K562 (cell line): ENCODE results near the gene HSPA4L. TPM values are rescaled to one million over a fixed set of nuclear protein-coding genes. Genes with fewer than 3 reads are reported as not detected.

Experiments used
- ATAC-seq: fragments of 200-7000 bp; cut with Tn5 transposase; 3 replicates; pipeline ENCODE4 v1.9.1; 2020; ENCODE audit warnings: moderate library complexity
- BruUV-seq: library from RNA; stranded (reverse); fragments of 400-500 nt; replicated peaks from 2 replicates; lab custom pipeline; 2021; lab: Mats Ljungman, UMichigan
- CTCF ChIA-PET: fragments of 300-600 bp; formaldehyde crosslinking; extraction: SDS; loops from one replicate; lab custom pipeline; 2021; ENCODE audit warnings: low intra/inter-chr PET ratio; lab: Yijun Ruan, JAX
- POLR2A ChIA-PET: fragments of 300-600, 350-650 bp; sonication (Branson Sonifier 250); formaldehyde crosslinking; extraction: SDS; loops from one replicate; lab custom pipeline; 2021; ENCODE audit warnings: antibody characterized with exemption, inconsistent platforms; lab: Yijun Ruan, JAX
- DNase-seq, 4 experiments: peaks; one replicate each; pipeline versions ENCODE4 v3.0.0 to v3.0.0-alpha.2; 2011 to 2018; ENCODE audit warnings: low spot score in 3 of 4, mixed read lengths in 3 of 4; ENCODE audit errors: extremely low read depth in 1 of 4
- FAIRE-seq: peaks from 2 replicates; lab custom pipeline; 2011; peaks lifted over from hg19 to GRCh38; lab: Jason Lieb, UNC
- H2AFZ ChIP-seq: 2 replicates; pipeline ENCODE4 v1.6.0; 2011; ENCODE audit warnings: low read depth, low read length, control low read depth, inconsistent platforms
- H3K27ac ChIP-seq: fragments of 200-600 bp; 3 replicates; pipeline ENCODE4 v1.8.0; 2011; ENCODE audit warnings: low read depth, mild to moderate bottlenecking, control low read depth, inconsistent platforms, low read length, moderate library complexity, mixed read lengths; ENCODE audit errors: extremely low read depth
- H3K27me3 ChIP-seq, 2 experiments: fragments of 300-600 bp in 1 of 2; 2 replicates in 1 of 2; 3 replicates in 1 of 2; pipeline versions ENCODE4 v1.6.0 to v1.8.0; 2011; ENCODE audit warnings: inconsistent platforms in 2 of 2, low read length in 2 of 2, mild to moderate bottlenecking in 1 of 2, mixed read lengths in 1 of 2, moderate library complexity in 1 of 2; ENCODE audit not compliant: control insufficient read depth in 2 of 2, insufficient read depth in 2 of 2
- H3K36me3 ChIP-seq: fragments of 300-600 bp; 3 replicates; pipeline ENCODE4 v1.8.0; 2011; ENCODE audit warnings: mild to moderate bottlenecking, low read length, inconsistent platforms; ENCODE audit not compliant: control insufficient read depth, insufficient read depth
- H3K4me1 ChIP-seq, 2 experiments: fragments of 200-600 bp in 1 of 2; replicated peaks in 1 of 2; 2 replicates in 1 of 2; 3 replicates in 1 of 2; pipeline versions ENCODE4 v1.5.1 to v1.8.0; 2011; ENCODE audit warnings: inconsistent platforms in 2 of 2, low read length in 2 of 2, mild to moderate bottlenecking in 1 of 2, mixed read lengths in 1 of 2, moderate library complexity in 1 of 2; ENCODE audit not compliant: control insufficient read depth in 2 of 2, insufficient read depth in 2 of 2
- H3K4me2 ChIP-seq: 2 replicates; pipeline ENCODE4 v1.6.1; 2011; ENCODE audit warnings: low read length, control low read depth, inconsistent platforms, mixed read lengths; ENCODE audit not compliant: insufficient read depth
- H3K4me3 ChIP-seq: fragments of 200-600 bp; sonication (generic), shearing (Covaris generic); 2 replicates; pipeline ENCODE4 v1.5.1; 2016; ENCODE audit warnings: control low read depth, inconsistent platforms
- H3K79me2 ChIP-seq: fragments of 200-600 bp; 3 replicates; pipeline ENCODE4 v1.8.0; 2011; ENCODE audit warnings: low read length, inconsistent platforms; ENCODE audit not compliant: control insufficient read depth, insufficient read depth
- H3K9ac ChIP-seq, 2 experiments: 2 replicates each; pipeline versions ENCODE4 v1.6.0 to v1.6.1; 2011; ENCODE audit warnings: low read depth in 2 of 2, low read length in 2 of 2, control low read depth in 1 of 2, inconsistent platforms in 1 of 2, mild to moderate bottlenecking in 1 of 2, mixed read lengths in 1 of 2; ENCODE audit not compliant: insufficient read depth in 1 of 2
- H3K9me1 ChIP-seq: one replicate; pipeline ENCODE4 v1.6.0; 2011; ENCODE audit warnings: inconsistent platforms, mild to moderate bottlenecking, low read length, moderate library complexity; ENCODE audit not compliant: control insufficient read depth, insufficient read depth
- H3K9me3 ChIP-seq: replicated peaks from 2 replicates; pipeline ENCODE4 v1.5.1; 2011; ENCODE audit warnings: low read depth, low read length, inconsistent platforms; ENCODE audit not compliant: control insufficient read depth, insufficient read depth
- H4K20me1 ChIP-seq: replicated peaks from 2 replicates; pipeline ENCODE4 v1.6.1; 2011; ENCODE audit warnings: low read length, inconsistent platforms, mixed read lengths; ENCODE audit not compliant: control insufficient read depth, insufficient read depth
- NCOA2 ChIP-seq, 2 experiments: fragments of 450-650 bp; IDR thresholded peaks; 2 replicates each; pipeline ENCODE4 v1.6.1; 2018; ENCODE audit warnings: mild to moderate bottlenecking in 2 of 2, moderate library complexity in 1 of 2; ENCODE audit not compliant: partially characterized antibody in 2 of 2
- POLR2AphosphoS5 ChIP-seq: IDR thresholded peaks from 2 replicates; pipeline ENCODE4 v1.6.1; 2011; ENCODE audit warnings: mild to moderate bottlenecking, low read depth, low read length, moderate library complexity; ENCODE audit not compliant: control insufficient read depth, insufficient read depth
- RFX7 ChIP-seq: fragments of 250-450 bp; sonication (Bioruptor Pico); IDR thresholded peaks from 2 replicates; pipeline ENCODE4 v1.5.1; 2021; ENCODE audit warnings: mild to moderate bottlenecking
- SMAD2 ChIP-seq: fragments of 150-350 bp; IDR thresholded peaks from 2 replicates; pipeline ENCODE4 v1.6.1; 2014; ENCODE audit warnings: low read depth, mild to moderate bottlenecking, low read length
- WGBS: fragments of 100-300 bp; shearing (Covaris generic); methylation state at CpG from one replicate; pipeline ENCODE4 v1.1.6; 2016; ENCODE audit warnings: low coverage, mixed read lengths; ENCODE audit not compliant: insufficient coverage; ENCODE audit errors: missing lambda C conversion rate; 5-methylcytosine and 5-hydroxymethylcytosine counted together
- in situ Hi-C: fragments of 300-500 bp; cut with MboI; formaldehyde crosslinking; loops from 4 replicates; pipeline ENCODE4 v1.15.0; 2018; ENCODE audit warnings: inconsistent platforms, mixed read lengths
- intact Hi-C: fragments of 100-400 bp; cut with micrococcal nuclease; formaldehyde crosslinking; loops from 2 replicates; pipeline ENCODE4 v1.14.2; 2022
- polyA plus RNA-seq, 8 experiments: library from polyadenylated mRNA; depleted of rRNA in 4 of 8; stranded (reverse) in 5 of 8; unstranded in 3 of 8; fragments of >200 nt; fragmentation: Nextera tagmentation in 2 of 8; fragmentation: Illumina TruSeq in 1 of 8; extraction: Ambion mirVana in 2 of 8; extraction: Trizol in 1 of 8; gene quantifications; 2 replicates each; pipeline versions ENCODE4 v1.2.1 to v1.2.3, GENCODE V29; 2011 to 2014; ENCODE audit warnings: inconsistent platforms in 1 of 8, missing spikeins in 1 of 8
- total RNA-seq, 7 experiments: library from RNA; depleted of rRNA in 6 of 7; stranded (reverse); fragments of >200 nt in 6 of 7; fragmentation: Illumina TruSeq in 2 of 7; extraction: Trizol in 2 of 7; gene quantifications; 2 replicates each; pipeline versions ENCODE4 v1.2.1 to v1.2.3, GENCODE V29; 2011 to 2021; ENCODE audit warnings: low replicate concordance in 1 of 7
- TF ChIP-seq, protein P1 (sequence below), 2 experiments: fragments of 450-650 bp; conservative IDR thresholded peaks; 2 replicates each; pipeline ENCODE4 v1.6.1; 2017; ENCODE audit warnings: mild to moderate bottlenecking in 2 of 2, moderate library complexity in 2 of 2

HSPA4L gene
- total and polyA plus RNA-seq, 9 of the 15 experiments (the other 6 are each of a cell fraction or from before 2014, with no cell fraction given): 12.3 to 37.0 (median 21.7) TPM

DNA sequence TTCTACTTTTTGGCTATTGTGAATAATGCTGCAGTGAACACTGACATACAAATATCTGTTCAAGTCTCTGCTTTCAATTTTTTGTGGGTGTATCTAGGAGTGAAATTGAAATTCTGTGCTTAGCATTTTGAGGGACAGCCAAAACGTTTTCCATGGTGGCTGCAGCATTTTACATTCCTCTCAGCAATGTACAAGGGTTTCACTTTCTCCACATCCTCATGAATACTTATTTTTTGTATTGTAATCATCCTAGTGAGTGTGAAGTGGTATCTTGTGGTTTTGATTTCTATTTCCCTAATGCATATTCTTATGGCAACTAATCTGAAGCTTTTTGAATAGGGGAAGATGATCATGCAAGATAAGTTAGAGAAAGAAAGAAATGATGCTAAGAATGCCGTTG is 40.3 kb downstream of the HSPA4L start:
- H3K27me3 ChIP-seq: no peaks in the 10 kb centered on the region
- no peak overlapping the region for H3K27ac ChIP-seq
- ChIA-PET CTCF (no interaction called here), POLR2A (no interaction called here)
- no peak overlapping the region for H3K4me3 ChIP-seq
- peaks cover 52% of the 10 kb centered on the region; the same call in 2 of the 3 replicates for H3K36me3 ChIP-seq
- no TSS peak for BruUV-seq
- intact Hi-C loops (no loop called here), in situ Hi-C loops (no loop called here)
- 42% methylated on average over 2 of the region's 2 CpGs for WGBS
- ATAC-seq (no peak), FAIRE-seq (no peak), DNase-seq (no peak)
- no peak overlapping the region for H2AFZ ChIP-seq
- no peaks in the 10 kb centered on the region for H4K20me1 ChIP-seq
- no peaks in the 10 kb centered on the region for H3K79me2 ChIP-seq
- H3K4me1 ChIP-seq: no peaks in the 10 kb centered on the region
- H3K9ac ChIP-seq: no peak overlapping the region
- no peak overlapping the region for H3K4me2 ChIP-seq
- no peaks in the 10 kb centered on the region for H3K9me3 ChIP-seq
- TF ChIP-seq NCOA2 (IDR thresholded peaks at IDR 0.05; ENCODE audit: partially characterized antibody in 2 of 2) (no peak), SMAD2 (no peak), POLR2AphosphoS5 (no peak)
- TF ChIP-seq, protein P1, sequence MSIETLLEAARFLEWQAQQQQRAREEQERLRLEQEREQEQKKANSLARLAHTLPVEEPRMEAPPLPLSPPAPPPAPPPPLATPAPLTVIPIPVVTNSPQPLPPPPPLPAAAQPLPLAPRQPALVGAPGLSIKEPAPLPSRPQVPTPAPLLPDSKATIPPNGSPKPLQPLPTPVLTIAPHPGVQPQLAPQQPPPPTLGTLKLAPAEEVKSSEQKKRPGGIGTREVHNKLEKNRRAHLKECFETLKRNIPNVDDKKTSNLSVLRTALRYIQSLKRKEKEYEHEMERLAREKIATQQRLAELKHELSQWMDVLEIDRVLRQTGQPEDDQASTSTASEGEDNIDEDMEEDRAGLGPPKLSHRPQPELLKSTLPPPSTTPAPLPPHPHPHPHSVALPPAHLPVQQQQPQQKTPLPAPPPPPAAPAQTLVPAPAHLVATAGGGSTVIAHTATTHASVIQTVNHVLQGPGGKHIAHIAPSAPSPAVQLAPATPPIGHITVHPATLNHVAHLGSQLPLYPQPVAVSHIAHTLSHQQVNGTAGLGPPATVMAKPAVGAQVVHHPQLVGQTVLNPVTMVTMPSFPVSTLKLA (conservative IDR thresholded peaks at IDR 0.05): no peak
- H3K9me1 ChIP-seq: no peaks in the 10 kb centered on the region

DNA sequence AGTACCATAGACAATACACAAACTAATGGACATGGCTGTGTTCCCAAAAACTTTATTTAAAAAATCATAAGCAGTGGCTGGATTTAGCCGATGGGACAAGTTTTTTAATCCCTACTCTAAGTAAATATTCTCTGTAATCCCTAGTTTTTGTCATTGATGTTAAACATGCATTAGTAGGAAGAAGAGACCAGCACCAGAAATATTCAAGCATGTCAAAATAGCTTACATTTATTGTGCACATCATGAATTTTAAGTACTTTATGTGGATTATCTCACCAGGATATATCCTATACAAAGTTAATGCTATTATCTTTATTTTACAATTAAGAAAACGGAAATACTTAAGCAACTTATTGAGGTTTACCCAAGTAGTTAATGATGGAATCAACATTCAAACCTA is 46.0 kb downstream of the HSPA4L start:
- Histone ChIP-seq H3K9me1 (no peaks in the 10 kb centered on the region), H3K79me2 (no peaks in the 10 kb centered on the region), H3K27ac (no peak overlapping the region), H3K9ac (no peak overlapping the region), H3K9me3 (no peaks in the 10 kb centered on the region), H2AFZ (no peak overlapping the region), H3K4me1 (no peaks in the 10 kb centered on the region), H3K36me3 (peaks cover 65% of the 10 kb centered on the region; the same call in 2 of the 3 replicates), H3K4me3 (no peak overlapping the region), H4K20me1 (no peaks in the 10 kb centered on the region), H3K4me2 (no peak overlapping the region), H3K27me3 (no peaks in the 10 kb centered on the region)
- ATAC-seq (no peak), FAIRE-seq (no peak), DNase-seq (no peak)
- 77% methylated on average over 2 of the region's 2 CpGs for WGBS
- intact Hi-C loops: no loop called here
- in situ Hi-C loops: no loop called here
- ChIA-PET POLR2A (interaction anchor here (1.0 to 1.1 kb wide), 2 partner anchors 10 to 12 kb away, joined by 3 read pairs; no protein-coding TSS in a partner anchor), CTCF (no interaction called here)
- no TSS peak for BruUV-seq
- no peak for TF ChIP-seq RFX7 (CRISPR knock-in tag)
